Activated naive CD4-positive, alpha-beta T cell (primary cell): ENCODE data around the gene SLC9C1.
A peak's percentile ranks its signal among the peaks of the same experiment; 100 is the strongest.

Experiments
- DNase-seq, 4 experiments: peaks; one replicate each; lab custom pipeline; 2025; lab: John Stamatoyannopoulos, UW

Gene SLC9C1

GRCh38 chr3:112131111-112131510, 162.9 kb downstream of the SLC9C1 start:
- DNase-seq: no peak

- DNase-seq: no peak
These were observed 163.4 kb downstream of the SLC9C1 start for GRCh38 chr3:112130638-112130993.

- DNase-seq: no peak
These were observed 163.9 kb downstream of the SLC9C1 start for GRCh38 chr3:112129925-112130637.

GRCh38 chr3:112128843-112129727, 164.9 kb downstream of the SLC9C1 start:
- peak in 2 of 4 experiments; percentile 18 to 21 for DNase-seq

- no peak for DNase-seq
These were observed 166.2 kb downstream of the SLC9C1 start for GRCh38 chr3:112127522-112128494.

GRCh38 chr3:112126511-112126911, 167.5 kb downstream of the SLC9C1 start:
- no peak for DNase-seq

- no peak for DNase-seq
These were observed 169.0 kb downstream of the SLC9C1 start for GRCh38 chr3:112124907-112125607.

- no peak for DNase-seq
These were observed 170.5 kb downstream of the SLC9C1 start for GRCh38 chr3:112123548-112123947.

GRCh38 chr3:112122870-112123269, 171.1 kb downstream of the SLC9C1 start:
- DNase-seq: no peak

- DNase-seq: no peak
These were observed 172.2 kb downstream of the SLC9C1 start for GRCh38 chr3:112121577-112122547.

GRCh38 chr3:112119962-112120836, 173.8 kb downstream of the SLC9C1 start:
- DNase-seq: no peak

- DNase-seq: no peak
These were observed 176.0 kb downstream of the SLC9C1 start for GRCh38 chr3:112117841-112118571.

- DNase-seq: no peak
These were observed 176.6 kb downstream of the SLC9C1 start for GRCh38 chr3:112117415-112117814.

GRCh38 chr3:112116748-112117186, 177.2 kb downstream of the SLC9C1 start:
- no peak for DNase-seq

GRCh38 chr3:112115806-112116383, 178.1 kb downstream of the SLC9C1 start:
- no peak for DNase-seq

GRCh38 chr3:112115161-112115739, 178.8 kb downstream of the SLC9C1 start:
- DNase-seq: no peak

GRCh38 chr3:112114576-112115160, 179.3 kb downstream of the SLC9C1 start:
- no peak for DNase-seq
